ENCODE results near the gene HERC2.
"Not testable (repeated sequence)": the region's sequence is repeated elsewhere in the genome, so short reads cannot be mapped to it uniquely, and the experiment has no call there.

HERC2 gene

DNA sequence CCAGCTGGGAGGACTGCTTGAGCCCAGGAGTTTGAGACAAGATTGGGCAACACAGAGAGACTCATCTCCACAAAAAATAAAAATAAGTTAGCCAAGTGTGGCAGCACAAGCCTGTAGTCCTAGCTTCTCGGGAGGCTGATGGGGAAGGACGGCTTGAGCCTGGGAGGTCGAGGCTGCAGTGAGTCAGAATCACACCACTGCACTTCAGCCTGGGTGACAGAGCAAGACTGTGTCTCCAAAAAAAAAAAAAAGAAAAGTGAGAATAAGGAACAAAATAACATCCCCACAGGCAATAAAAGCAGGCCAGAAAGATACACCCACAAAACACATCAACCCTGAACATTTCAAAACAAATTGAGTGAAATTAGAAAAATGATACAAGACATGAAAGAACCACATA, 174.2 kb downstream of the HERC2 start:
- H3K4me3 ChIP-seq (ENCODE audit: low read depth, low read length) = no peak overlapping the region
- no peak for DNase-seq (ENCODE audit: low read depth)
- in situ Hi-C loops (cut with HindIII; ENCODE audit: low sequenced_read_pairs) = no loop called here

DNA sequence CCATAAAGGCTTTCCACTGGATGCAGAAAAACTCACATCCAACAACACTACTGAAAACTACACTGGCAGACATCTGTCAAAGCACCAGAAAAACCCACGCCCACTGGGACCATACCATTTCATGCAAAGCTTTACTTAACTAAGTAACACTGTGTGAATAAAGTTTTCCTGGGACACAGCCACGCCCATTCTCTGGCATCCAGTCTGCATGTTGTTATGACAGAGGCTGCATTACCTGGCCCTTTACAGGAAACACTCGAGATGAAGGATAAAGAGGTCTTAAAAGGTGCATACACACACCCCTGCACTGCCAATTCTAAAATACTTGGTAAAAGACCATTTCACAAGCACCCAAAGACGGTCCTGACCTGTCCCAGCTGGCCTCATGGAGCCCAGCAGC, 176.6 kb downstream of the HERC2 start:
- DNase-seq (ENCODE audit: low read depth); H3K4me3 ChIP-seq (ENCODE audit: low read depth, low read length); in situ Hi-C loops (cut with HindIII; ENCODE audit: low sequenced_read_pairs): not testable (repeated sequence)

More for the DNA sequence above, 174.2 kb downstream of the HERC2 start:
- TF ChIP-seq, protein P1, sequence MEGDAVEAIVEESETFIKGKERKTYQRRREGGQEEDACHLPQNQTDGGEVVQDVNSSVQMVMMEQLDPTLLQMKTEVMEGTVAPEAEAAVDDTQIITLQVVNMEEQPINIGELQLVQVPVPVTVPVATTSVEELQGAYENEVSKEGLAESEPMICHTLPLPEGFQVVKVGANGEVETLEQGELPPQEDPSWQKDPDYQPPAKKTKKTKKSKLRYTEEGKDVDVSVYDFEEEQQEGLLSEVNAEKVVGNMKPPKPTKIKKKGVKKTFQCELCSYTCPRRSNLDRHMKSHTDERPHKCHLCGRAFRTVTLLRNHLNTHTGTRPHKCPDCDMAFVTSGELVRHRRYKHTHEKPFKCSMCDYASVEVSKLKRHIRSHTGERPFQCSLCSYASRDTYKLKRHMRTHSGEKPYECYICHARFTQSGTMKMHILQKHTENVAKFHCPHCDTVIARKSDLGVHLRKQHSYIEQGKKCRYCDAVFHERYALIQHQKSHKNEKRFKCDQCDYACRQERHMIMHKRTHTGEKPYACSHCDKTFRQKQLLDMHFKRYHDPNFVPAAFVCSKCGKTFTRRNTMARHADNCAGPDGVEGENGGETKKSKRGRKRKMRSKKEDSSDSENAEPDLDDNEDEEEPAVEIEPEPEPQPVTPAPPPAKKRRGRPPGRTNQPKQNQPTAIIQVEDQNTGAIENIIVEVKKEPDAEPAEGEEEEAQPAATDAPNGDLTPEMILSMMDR (IDR thresholded peaks at IDR 0.05; ENCODE audit: low read depth, low read length, missing control alignments) = no peak

DNA sequence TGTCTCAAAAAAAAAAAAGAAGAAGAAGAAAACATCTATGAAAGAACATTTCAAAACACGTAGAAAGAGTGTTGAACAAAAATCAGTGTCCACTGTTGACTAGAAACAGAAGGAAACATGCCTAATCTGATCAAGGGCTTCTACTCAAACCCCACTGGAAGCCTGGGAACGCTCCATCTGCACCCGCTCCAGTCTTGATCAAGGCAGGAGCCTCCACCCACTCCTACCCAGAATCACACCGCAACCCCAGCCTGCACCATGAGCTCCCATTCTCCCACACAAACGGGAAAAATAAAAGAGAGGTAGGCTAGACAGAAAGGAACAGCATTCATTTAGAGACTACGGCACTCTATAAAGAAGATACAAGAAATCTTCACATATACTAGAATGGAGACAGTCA, 181.9 kb downstream of the HERC2 start:
- no peak overlapping the region for H3K4me3 ChIP-seq (ENCODE audit: low read depth, low read length)
- TF ChIP-seq, protein P1 (IDR thresholded peaks at IDR 0.05; ENCODE audit: low read depth, low read length, missing control alignments) = no peak
- DNase-seq (ENCODE audit: low read depth) = no peak
- in situ Hi-C loops (cut with HindIII; ENCODE audit: low sequenced_read_pairs) = no loop called here

DNA sequence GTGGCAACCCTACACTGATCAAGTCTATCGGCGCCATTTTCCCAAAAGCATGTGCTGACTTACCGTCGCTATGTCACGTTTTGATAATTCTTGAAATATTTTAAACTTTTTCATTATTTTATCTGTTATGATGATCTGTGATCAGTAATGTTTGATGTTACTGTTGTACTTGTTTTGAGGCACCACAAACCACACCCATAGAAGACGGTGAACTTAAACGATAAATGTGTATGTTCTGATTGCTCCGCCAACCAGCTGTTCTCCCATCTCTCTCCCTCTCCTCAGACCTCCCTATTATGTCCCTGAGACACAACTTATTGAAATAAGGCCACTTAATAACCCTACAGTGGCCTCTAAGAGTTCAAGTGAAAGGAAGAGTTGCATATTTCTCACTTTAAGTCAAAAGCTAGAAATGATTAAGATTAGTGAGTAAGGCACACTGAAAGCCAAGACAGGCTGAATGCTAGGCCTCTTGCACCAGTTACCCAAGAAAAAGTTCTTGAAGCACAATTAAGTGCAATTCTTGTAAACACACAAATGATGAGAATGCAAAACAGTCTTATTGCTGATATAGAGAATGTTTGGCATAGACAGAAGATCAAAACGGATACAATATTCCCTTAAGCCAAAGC, 184.5 kb downstream of the HERC2 start:
- DNase-seq (ENCODE audit: low read depth); H3K4me3 ChIP-seq (ENCODE audit: low read depth, low read length); in situ Hi-C loops (cut with HindIII; ENCODE audit: low sequenced_read_pairs): not testable (repeated sequence)

DNA sequence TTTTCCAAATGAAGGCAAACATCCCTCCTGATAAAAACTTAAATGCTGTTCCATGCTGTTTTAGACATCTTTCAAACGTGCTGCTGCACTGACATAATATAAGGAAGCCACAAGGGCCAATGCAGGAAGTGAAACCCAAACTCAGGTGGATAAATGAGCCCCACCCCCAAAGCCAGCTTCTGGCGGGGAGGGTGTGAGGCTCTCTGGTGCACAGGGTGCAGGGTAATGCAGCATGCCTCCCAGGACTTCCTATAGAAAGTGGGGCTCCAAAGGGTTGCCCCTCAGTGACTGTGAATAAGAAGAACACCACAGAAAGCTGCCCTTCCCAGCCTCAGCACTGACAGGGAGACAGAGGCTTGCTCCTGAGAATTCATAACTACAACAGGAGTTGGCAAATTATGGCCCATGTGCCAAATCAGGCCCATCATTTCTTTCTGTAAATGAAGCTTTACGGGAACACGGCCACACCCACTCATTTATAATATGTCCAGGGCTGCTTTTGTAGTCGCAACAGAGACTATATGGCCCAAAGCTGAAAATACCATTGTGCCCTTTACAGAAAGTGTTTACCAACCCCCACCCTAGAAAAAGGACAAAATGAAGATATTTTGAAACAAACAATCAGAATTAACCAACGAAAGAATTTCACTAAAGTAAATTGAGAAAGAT, 185.6 kb downstream of the HERC2 start:
- H3K4me3 ChIP-seq (ENCODE audit: low read depth, low read length); DNase-seq (ENCODE audit: low read depth); in situ Hi-C loops (cut with HindIII; ENCODE audit: low sequenced_read_pairs): not testable (repeated sequence)

DNA sequence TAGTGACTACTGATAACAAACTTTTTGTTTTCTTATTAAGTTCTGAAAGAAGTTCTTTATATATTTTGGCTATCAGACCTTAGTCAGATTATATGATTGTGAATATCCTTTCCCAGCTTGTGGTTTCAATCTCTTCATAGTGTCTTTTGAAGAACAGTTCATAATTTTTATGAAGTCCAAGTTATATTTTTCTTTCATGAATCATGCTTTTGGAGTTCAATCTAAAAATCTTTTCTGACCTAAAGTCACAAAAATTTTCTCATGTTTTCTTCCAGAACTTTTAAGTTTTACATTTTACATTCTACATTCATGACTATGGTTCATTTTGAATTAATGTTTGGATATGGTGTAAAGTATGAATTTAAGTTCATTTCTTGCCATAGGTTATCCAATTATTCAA, 188.7 kb downstream of the HERC2 start:
- H3K4me3 ChIP-seq (ENCODE audit: low read depth, low read length) = no peak overlapping the region
- in situ Hi-C loops (cut with HindIII; ENCODE audit: low sequenced_read_pairs) = no loop called here
- DNase-seq (ENCODE audit: low read depth) = no peak
- TF ChIP-seq, protein P1 (IDR thresholded peaks at IDR 0.05; ENCODE audit: low read depth, low read length, missing control alignments) = no peak

DNA sequence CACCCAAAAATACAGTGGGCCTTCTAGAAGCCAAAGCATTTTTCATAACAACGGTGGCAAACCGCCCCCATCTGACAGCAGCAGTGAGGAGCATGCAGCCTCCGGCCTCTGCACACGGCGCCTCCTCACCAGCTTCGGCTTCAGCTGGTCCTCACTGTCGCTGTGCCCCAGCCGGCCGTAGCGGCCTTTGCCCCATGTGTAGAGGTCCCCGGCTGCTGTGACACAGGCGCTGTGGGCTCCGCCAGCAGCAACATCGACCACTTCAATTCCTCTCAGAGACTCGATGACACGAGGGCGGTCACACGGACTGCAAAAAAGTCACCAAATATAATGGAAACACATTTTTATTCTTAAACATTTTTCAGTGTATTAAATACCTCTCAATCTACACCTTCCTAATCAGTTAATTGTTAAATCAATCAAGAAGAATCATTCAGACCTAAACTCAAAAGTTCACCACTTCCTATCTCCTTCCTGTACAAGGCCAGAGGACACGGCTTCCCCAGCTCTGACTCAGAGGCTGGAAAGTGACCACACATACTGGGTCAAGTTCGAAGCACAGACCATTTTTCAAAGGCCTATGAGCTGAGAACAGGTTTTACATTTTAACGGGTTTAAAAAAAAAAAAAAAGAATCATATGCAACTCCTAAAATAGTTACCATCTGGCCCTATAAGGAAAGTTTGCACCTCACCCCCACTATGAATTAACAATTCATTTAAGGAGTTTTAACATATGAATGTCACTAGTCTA, 189.3 kb downstream of the HERC2 start:
- H3K4me3 ChIP-seq (ENCODE audit: low read depth, low read length) = no peak overlapping the region
- TF ChIP-seq, protein P1 (IDR thresholded peaks at IDR 0.05; ENCODE audit: low read depth, low read length, missing control alignments) = no peak
- no peak for DNase-seq (ENCODE audit: low read depth)
- in situ Hi-C loops (cut with HindIII; ENCODE audit: low sequenced_read_pairs) = no loop called here

DNA sequence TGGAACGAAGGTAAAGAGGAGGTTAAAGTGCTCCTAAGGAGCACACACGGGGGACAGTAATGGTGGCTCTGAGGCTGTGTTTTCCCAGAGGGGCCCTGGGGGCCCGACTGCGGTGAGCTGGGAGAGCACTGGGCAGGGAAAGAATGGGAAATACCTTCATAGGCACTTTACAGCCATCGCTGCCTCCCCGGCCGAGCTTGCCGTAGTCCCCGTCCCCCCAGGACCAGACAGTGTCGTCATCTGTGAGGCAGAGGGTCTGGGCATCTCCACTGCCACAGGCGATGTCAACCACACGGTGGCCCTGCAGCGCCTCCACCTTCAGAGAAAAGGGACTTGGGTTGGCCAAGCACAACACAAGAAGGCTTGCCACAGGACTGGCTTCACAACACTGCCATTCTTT, 190.0 kb downstream of the HERC2 start:
- TF ChIP-seq, protein P1 (IDR thresholded peaks at IDR 0.05; ENCODE audit: low read depth, low read length, missing control alignments) = no peak
- in situ Hi-C loops (cut with HindIII; ENCODE audit: low sequenced_read_pairs) = no loop called here
- DNase-seq (ENCODE audit: low read depth) = no peak

More for the DNA sequence above, 190.0 kb downstream of the HERC2 start:
- H3K4me3 ChIP-seq (ENCODE audit: low read depth, low read length) = no peak overlapping the region

All from astrocyte of the cerebellum (primary cell).